ENCODE results near the gene ASB3. TPM values are rescaled to one million over a fixed set of nuclear protein-coding genes. Genes with fewer than 3 reads are reported as not detected.

Gene ASB3
- total and polyA plus RNA-seq, 9 of the 15 experiments (the other 6 are each of a cell fraction or from before 2014, with no cell fraction given): 13.6 to 35.3 (median 18.7) TPM

- in situ Hi-C loops (cut with MboI): no loop called here
- BruUV-seq (replicated peaks): no TSS peak
- TF ChIP-seq ZFP1 (CRISPR knock-in tag; IDR thresholded peaks at IDR 0.05) (no peak), BRCA1 (IDR thresholded peaks at IDR 0.05) (no peak), BRCA1 (CRISPR knock-in tag; IDR thresholded peaks at IDR 0.05) (no peak), ZNF512 (tag; IDR thresholded peaks at IDR 0.05) (no peak), ZNF318 (IDR thresholded peaks at IDR 0.05; ENCODE audit: borderline replicate concordance in 1 of 2, low read depth in 1 of 2) (no peak), ZNF197 (CRISPR knock-in tag; IDR thresholded peaks at IDR 0.05; ENCODE audit: low read depth) (no peak), MEF2D (tag; conservative IDR thresholded peaks at IDR 0.05; ENCODE audit: low read depth) (no peak), BRD9 (IDR thresholded peaks at IDR 0.05; ENCODE audit: low read depth, partially characterized antibody) (no peak), ZNF408 (CRISPR knock-in tag; IDR thresholded peaks at IDR 0.05; ENCODE audit: low read depth) (no peak), SRSF9 (IDR thresholded peaks at IDR 0.05; ENCODE audit: borderline replicate concordance, low read depth, low read length) (no peak), NFXL1 (CRISPR knock-in tag; IDR thresholded peaks at IDR 0.05) (no peak), ZBTB17 (CRISPR knock-in tag; IDR thresholded peaks at IDR 0.05) (no peak), ZKSCAN3 (CRISPR knock-in tag; IDR thresholded peaks at IDR 0.05) (no peak), HNRNPL (IDR thresholded peaks at IDR 0.05; ENCODE audit: low read depth, low read length) (no peak), CBX8 (IDR thresholded peaks at IDR 0.05; ENCODE audit: borderline replicate concordance, extremely low read depth, low read depth, low read length, poor library complexity, severe bottlenecking) (no peak)
Measured at GRCh38 chr2:53755121-53755520, 31.6 kb downstream of the ASB3 start.

More at GRCh38 chr2:53755121-53755520, 31.6 kb downstream of the ASB3 start:
- ATAC-seq (no peak), DNase-seq (ENCODE audit: extremely low read depth in 1 of 4, low spot score in 3 of 4) (no peak), FAIRE-seq (no peak)
- H3K79me2 ChIP-seq (ENCODE audit: control insufficient read depth, insufficient read depth, low read length): no peaks in the 10 kb centered on the region
- peaks cover 5% of the 10 kb centered on the region; the same call in 2 of the 3 replicates for H3K36me3 ChIP-seq (ENCODE audit: control insufficient read depth, insufficient read depth, low read length)
- H3K4me2 ChIP-seq (ENCODE audit: insufficient read depth, low read length): no peak overlapping the region
- no peaks in the 10 kb centered on the region for H4K20me1 ChIP-seq (replicated peaks; ENCODE audit: control insufficient read depth, insufficient read depth, low read length)
- no peak overlapping the region for H2AFZ ChIP-seq (ENCODE audit: low read depth, low read length)
- 83% methylated on average over 2 of the region's 2 CpGs for WGBS (ENCODE audit: insufficient coverage, low coverage, missing lambda C conversion rate)
- no peak overlapping the region for H3K27ac ChIP-seq (ENCODE audit: extremely low read depth, low read depth, low read length)
- H3K9me3 ChIP-seq (replicated peaks; ENCODE audit: control insufficient read depth, insufficient read depth, low read depth, low read length): no peaks in the 10 kb centered on the region
- no peaks in the 10 kb centered on the region for H3K27me3 ChIP-seq (ENCODE audit: control insufficient read depth in 2 of 2, insufficient read depth in 2 of 2, low read length in 2 of 2)
- no peak overlapping the region for H3K9ac ChIP-seq (ENCODE audit: insufficient read depth in 1 of 2, low read depth in 2 of 2, low read length in 2 of 2)
- intact Hi-C loops (cut with micrococcal nuclease): no loop called here
- no peaks in the 10 kb centered on the region for H3K4me1 ChIP-seq (replicated peaks in 1 of 2; ENCODE audit: control insufficient read depth in 2 of 2, insufficient read depth in 2 of 2, low read length in 2 of 2)
- no peaks in the 10 kb centered on the region for H3K9me1 ChIP-seq (ENCODE audit: control insufficient read depth, insufficient read depth, low read length)
- ChIA-PET POLR2A (no interaction called here), CTCF (ENCODE audit: low intra/inter-chr PET ratio) (no interaction called here)
- H3K4me3 ChIP-seq: no peak overlapping the region
